GM12892 (cell line): ENCODE measurements around the gene ONECUT2.

Source experiments
- POLR2A ChIP-seq: IDR thresholded peaks from 2 replicates; pipeline ENCODE4 v1.6.1; 2011; ENCODE audit warnings: low read depth, low read length, control low read depth
- POLR2AphosphoS5 ChIP-seq: IDR thresholded peaks from 2 replicates; pipeline ENCODE4 v1.6.1; 2011; ENCODE audit warnings: low read depth, low read length, control low read depth

DNA sequence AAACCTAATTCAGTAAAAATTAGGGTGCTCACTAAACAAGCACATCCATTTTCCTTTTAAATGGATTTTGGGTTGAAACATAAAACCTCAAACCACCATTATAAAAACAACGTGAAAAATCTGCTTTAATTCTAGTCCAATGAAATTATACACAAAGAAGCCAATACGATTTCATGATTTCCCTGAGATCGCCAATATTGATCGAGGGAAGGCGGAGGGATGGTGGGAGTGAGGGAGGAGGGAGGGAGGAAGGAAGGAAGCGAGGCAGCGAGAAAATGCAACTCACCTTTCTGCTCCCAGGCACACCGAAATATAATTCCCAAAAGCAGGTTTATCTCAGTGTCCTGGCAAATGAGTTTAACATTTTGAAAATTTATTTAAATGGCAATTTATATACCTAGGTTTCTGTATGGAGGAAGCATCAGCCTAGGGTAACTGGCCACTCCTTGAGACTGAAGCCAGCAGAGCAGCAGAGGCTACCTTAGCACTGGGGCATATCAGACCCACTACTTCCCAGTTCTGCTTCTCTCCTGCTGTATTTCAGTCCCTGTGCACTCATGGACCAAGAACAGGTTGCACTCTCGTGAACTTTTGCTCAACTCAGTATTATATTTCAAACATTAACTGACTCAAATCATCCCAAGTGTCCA, 2.3 kb upstream of the ONECUT2 start:
- TF ChIP-seq POLR2AphosphoS5 (no peak), POLR2A (no peak)
